ENCODE data around the gene SYCP1.
"Not testable (repeated sequence)": the region's sequence is repeated elsewhere in the genome, so short reads cannot be mapped to it uniquely, and the experiment has no call there.

The SYCP1 gene

GRCh38 chr1:114979278-114979891, 124.7 kb downstream of the SYCP1 start:
- DNase-seq: peak; percentile 18

GRCh38 chr1:114982251-114982650, 127.6 kb downstream of the SYCP1 start:
- DNase-seq: no peak

- no peak for DNase-seq
Measured at GRCh38 chr1:114986286-114986685, 131.6 kb downstream of the SYCP1 start.

- no peak for DNase-seq
Measured at GRCh38 chr1:114988095-114988494, 133.4 kb downstream of the SYCP1 start.

GRCh38 chr1:114997510-114998289, 143.0 kb downstream of the SYCP1 start:
- DNase-seq: no peak

- no peak for DNase-seq
Measured at GRCh38 chr1:115006191-115006590, 151.5 kb downstream of the SYCP1 start.

GRCh38 chr1:115012006-115012405, 157.3 kb downstream of the SYCP1 start:
- DNase-seq: no peak

- no peak for DNase-seq
Measured at GRCh38 chr1:115012434-115012833, 157.8 kb downstream of the SYCP1 start.

- DNase-seq: no peak
Measured at GRCh38 chr1:115013792-115014191, 159.1 kb downstream of the SYCP1 start.

GRCh38 chr1:115019549-115019948, 164.9 kb downstream of the SYCP1 start:
- DNase-seq: not testable (repeated sequence)

- no peak for DNase-seq
Measured at GRCh38 chr1:115021145-115021544, 166.5 kb downstream of the SYCP1 start.

GRCh38 chr1:115023593-115023992, 168.9 kb downstream of the SYCP1 start:
- DNase-seq: no peak

GRCh38 chr1:115029526-115029925, 174.9 kb downstream of the SYCP1 start, which contains the start of gene TSHB:
Gene TSHB, plus strand, starts transcription at chr1:115029826. Its CDS starts 3,537 bp downstream, at chr1:115033363.
- DNase-seq: no peak

GRCh38 chr1:115031595-115031994, 176.9 kb downstream of the SYCP1 start:
- DNase-seq: no peak

- DNase-seq: no peak
Measured at GRCh38 chr1:115035652-115036051, 181.0 kb downstream of the SYCP1 start.

GRCh38 chr1:115036814-115037507, 182.3 kb downstream of the SYCP1 start:
- DNase-seq: no peak

GRCh38 chr1:115040501-115040900, 185.8 kb downstream of the SYCP1 start:
- no peak for DNase-seq

- DNase-seq: peak; percentile 0
Measured at GRCh38 chr1:115041654-115042053, 187.0 kb downstream of the SYCP1 start.
